ENCODE data around the gene KCNC1. TPM values are rescaled to one million over a fixed set of nuclear protein-coding genes. Genes with fewer than 3 reads are reported as not detected.

The KCNC1 gene
- total RNA-seq, 4 donors from 2014 or later, result 0.27 to 0.77 TPM; not detected in 2

GRCh38 chr11:17730137-17730536, 4.4 kb upstream of the KCNC1 start:
- Histone ChIP-seq H3K27ac (no peak overlapping the region), H3K9me3 (no peaks in the 10 kb centered on the region), H3K27me3 (peaks cover 50% of the 10 kb centered on the region), H3K4me1 (peaks cover 0 to 20% (median 6%) of the 10 kb centered on the region in 3 donors), H3K36me3 (no peaks in the 10 kb centered on the region), H3K4me3 (no peak overlapping the region)
- TF ChIP-seq, protein P1, sequence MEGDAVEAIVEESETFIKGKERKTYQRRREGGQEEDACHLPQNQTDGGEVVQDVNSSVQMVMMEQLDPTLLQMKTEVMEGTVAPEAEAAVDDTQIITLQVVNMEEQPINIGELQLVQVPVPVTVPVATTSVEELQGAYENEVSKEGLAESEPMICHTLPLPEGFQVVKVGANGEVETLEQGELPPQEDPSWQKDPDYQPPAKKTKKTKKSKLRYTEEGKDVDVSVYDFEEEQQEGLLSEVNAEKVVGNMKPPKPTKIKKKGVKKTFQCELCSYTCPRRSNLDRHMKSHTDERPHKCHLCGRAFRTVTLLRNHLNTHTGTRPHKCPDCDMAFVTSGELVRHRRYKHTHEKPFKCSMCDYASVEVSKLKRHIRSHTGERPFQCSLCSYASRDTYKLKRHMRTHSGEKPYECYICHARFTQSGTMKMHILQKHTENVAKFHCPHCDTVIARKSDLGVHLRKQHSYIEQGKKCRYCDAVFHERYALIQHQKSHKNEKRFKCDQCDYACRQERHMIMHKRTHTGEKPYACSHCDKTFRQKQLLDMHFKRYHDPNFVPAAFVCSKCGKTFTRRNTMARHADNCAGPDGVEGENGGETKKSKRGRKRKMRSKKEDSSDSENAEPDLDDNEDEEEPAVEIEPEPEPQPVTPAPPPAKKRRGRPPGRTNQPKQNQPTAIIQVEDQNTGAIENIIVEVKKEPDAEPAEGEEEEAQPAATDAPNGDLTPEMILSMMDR (IDR thresholded peaks at IDR 0.05), result no peak
- TF ChIP-seq POLR2AphosphoS5 (IDR thresholded peaks at IDR 0.05), result no peak
- 38 to 67% methylated on average over 1 to 2 of the region's 2 CpGs for WGBS, 2 donors (ENCODE audit: low coverage in 1 of 2)
- no peak for ATAC-seq

DNA sequence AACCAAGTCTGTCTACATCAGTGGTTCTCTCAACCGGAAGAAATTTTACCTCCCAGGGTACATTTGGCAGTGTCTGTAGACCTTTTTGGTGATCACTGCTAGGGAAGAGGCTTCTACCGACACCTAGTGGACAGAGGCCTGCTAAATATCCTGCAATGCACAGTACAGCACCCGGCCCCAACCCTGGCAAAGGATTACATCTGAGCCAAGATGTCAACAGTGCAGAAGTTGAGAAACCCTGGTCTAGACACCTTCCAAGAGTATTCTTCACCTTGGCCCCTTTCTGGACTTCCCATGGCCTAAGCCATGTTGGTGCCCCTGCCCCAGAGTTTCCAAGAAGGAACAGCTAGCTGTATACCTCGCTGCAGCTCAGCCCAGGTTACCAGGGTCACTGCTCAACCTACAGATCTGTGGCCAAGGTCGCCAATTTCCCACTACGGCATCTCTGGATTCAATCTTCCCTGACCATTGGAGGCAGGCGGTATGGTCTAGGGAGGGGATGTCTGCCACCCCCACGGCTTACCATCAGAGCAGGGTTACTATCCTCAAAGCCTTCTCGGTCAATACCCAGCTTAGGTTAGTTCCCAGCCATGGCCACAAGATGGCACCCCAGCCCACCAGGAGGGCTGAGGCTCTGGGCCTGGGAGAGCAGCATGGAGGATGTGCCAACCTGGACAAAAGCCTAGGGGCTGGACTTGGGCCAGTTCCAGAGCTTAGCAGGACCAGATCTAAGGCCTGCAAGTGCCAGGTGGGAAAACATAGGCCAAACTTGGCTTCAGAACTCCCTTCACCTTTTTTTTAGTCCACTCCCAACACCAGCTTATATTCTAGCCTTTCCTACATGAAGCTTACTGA, 3.7 kb upstream of the KCNC1 start:
- ATAC-seq, result peak; percentile 60
- H3K27me3 ChIP-seq, result peaks cover 53% of the 10 kb centered on the region
- no peaks in the 10 kb centered on the region for H3K36me3 ChIP-seq
- TF ChIP-seq, protein P1 (IDR thresholded peaks at IDR 0.05), result peak in 3 of 4 experiments; percentile 79 to 90 (median 81)
- TF ChIP-seq POLR2AphosphoS5 (IDR thresholded peaks at IDR 0.05) (peak; percentile 47), EP300 (IDR thresholded peaks at IDR 0.05) (no peak)
- H3K4me3 ChIP-seq, result no peak overlapping the region
- H3K27ac ChIP-seq, result no peak overlapping the region
- WGBS, 2 donors (ENCODE audit: low coverage in 1 of 2), result 6 to 18% methylated on average over 4 to 5 of the region's 9 CpGs
- H3K4me1 ChIP-seq, result peaks cover 0 to 27% (median 13%) of the 10 kb centered on the region in 3 donors
- H3K9me3 ChIP-seq, result no peaks in the 10 kb centered on the region

GRCh38 chr11:17733261-17733660, 1.3 kb upstream of the KCNC1 start:
- TF ChIP-seq EP300 (IDR thresholded peaks at IDR 0.05) (no peak), POLR2AphosphoS5 (IDR thresholded peaks at IDR 0.05) (no peak), POLR2A (IDR thresholded peaks at IDR 0.05) (no peak)
- TF ChIP-seq, protein P1 (IDR thresholded peaks at IDR 0.05), result no peak
- Histone ChIP-seq H3K27me3 (peaks cover 77% of the 10 kb centered on the region), H3K27ac (no peak overlapping the region), H3K4me1 (peaks cover 0 to 34% (median 14%) of the 10 kb centered on the region in 3 donors), H3K36me3 (no peaks in the 10 kb centered on the region), H3K4me3 (no peak overlapping the region), H3K9me3 (no peaks in the 10 kb centered on the region)
- 70 to 75% methylated on average over 2 of the region's 4 CpGs for WGBS, 2 donors (ENCODE audit: low coverage in 1 of 2)
- ATAC-seq, result no peak

DNA sequence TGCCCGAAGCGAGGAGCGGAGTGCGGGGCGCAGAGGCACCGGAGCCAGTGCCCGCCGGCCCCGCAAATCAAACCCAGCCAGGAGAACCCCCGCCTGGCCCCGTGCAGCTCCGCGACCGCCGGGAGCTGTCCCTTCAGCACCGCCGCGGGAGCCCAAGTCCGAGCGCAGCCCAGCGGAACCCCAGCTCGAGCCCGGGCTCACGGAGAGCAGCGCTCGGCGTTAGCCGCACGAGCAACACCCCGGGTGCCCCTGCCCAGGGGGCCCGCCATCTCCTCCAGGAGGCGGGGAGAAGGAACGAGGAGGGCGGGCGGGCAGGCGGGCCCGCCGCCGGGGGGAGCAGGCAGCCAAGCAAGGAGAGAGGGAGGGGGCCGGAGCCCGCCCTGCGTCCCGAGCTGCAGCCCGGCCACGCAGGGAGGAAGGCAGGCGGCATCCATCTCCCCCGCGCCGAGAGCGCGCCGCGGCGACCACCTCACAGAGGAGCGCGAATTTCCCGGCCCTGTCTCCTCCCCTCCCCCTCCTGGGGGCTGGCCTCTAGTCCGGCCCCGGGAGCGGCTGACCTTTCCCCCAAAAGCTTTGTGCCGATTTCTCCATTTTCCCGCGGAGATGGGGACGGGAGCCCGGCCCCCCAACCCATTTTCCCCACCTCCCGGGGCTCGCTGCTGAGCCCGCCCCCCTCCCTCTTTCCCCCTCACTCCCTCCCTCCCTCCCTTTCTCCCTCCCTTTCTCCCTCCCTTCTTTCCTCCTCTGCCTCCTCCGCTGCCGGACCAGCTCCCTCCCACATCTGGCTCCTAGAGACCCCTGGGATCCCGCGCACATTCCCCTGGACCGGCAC, 621 bp downstream of the KCNC1 start:
- Histone ChIP-seq H3K4me1 (peaks cover 0 to 34% (median 14%) of the 10 kb centered on the region in 3 donors), H3K9me3 (no peaks in the 10 kb centered on the region), H3K27ac (peak overlapping the region in 1 of 4 donors; percentile 27), H3K36me3 (no peaks in the 10 kb centered on the region), H3K27me3 (peaks cover 87% of the 10 kb centered on the region), H3K4me3 (peak overlapping the region in 1 of 2 donors; percentile 54)
- peak; percentile 81 for ATAC-seq
- TF ChIP-seq POLR2AphosphoS5 (IDR thresholded peaks at IDR 0.05), result no peak
- TF ChIP-seq EP300 (IDR thresholded peaks at IDR 0.05), result no peak
- no peak for TF ChIP-seq POLR2A (IDR thresholded peaks at IDR 0.05)
- TF ChIP-seq, protein P1 (IDR thresholded peaks at IDR 0.05), result no peak
- 2% methylated on average over 14 of the region's 73 CpGs; no CpG with 5 or more reads in 1 of the 2 donors for WGBS, 2 donors (ENCODE audit: low coverage in 1 of 2)
